Neutrophil (primary cell): ENCODE data around the gene KRT36.

Experiments used
- H3K27ac ChIP-seq: fragments of 200-600 bp; sonication (generic); 2 replicates; pipeline ENCODE4 v1.5.1; 2016; ENCODE audit warnings: mild to moderate bottlenecking, moderate library complexity
- H3K27me3 ChIP-seq: fragments of 200-600 bp; sonication (generic); 2 replicates; pipeline ENCODE4 v1.6.0; 2016; ENCODE audit warnings: mild to moderate bottlenecking
- H3K36me3 ChIP-seq: fragments of 200-600 bp; sonication (generic); 2 replicates; pipeline ENCODE4 v1.5.1; 2017
- H3K4me1 ChIP-seq, 2 experiments: fragments of 200-600 bp in 1 of 2; sonication (generic) in 1 of 2; 1 replicate in 1 of 2; 2 replicates in 1 of 2; pipeline versions ENCODE4 v1.5.1 to v1.6.1; 2013 to 2016; ENCODE audit warnings: low read depth in 1 of 2, low read length in 1 of 2, mild to moderate bottlenecking in 1 of 2, moderate library complexity in 1 of 2; ENCODE audit not compliant: control insufficient read depth in 1 of 2, insufficient read depth in 1 of 2
- H3K4me3 ChIP-seq, 2 experiments: fragments of 200-600 bp in 1 of 2; sonication (generic) in 1 of 2; 1 replicate in 1 of 2; 2 replicates in 1 of 2; pipeline ENCODE4 v1.5.1; 2013 to 2016; ENCODE audit warnings: low read depth in 1 of 2, low read length in 1 of 2, mild to moderate bottlenecking in 1 of 2, moderate library complexity in 1 of 2
- H3K9me3 ChIP-seq: fragments of 200-600 bp; sonication (generic); 2 replicates; pipeline ENCODE4 v1.5.1; 2016
- CTCF ChIP-seq: fragments of 200-600 bp; sonication (generic); IDR thresholded peaks from 2 replicates; pipeline ENCODE4 v1.5.1; 2016; ENCODE audit warnings: antibody characterized with exemption

The KRT36 gene

DNA sequence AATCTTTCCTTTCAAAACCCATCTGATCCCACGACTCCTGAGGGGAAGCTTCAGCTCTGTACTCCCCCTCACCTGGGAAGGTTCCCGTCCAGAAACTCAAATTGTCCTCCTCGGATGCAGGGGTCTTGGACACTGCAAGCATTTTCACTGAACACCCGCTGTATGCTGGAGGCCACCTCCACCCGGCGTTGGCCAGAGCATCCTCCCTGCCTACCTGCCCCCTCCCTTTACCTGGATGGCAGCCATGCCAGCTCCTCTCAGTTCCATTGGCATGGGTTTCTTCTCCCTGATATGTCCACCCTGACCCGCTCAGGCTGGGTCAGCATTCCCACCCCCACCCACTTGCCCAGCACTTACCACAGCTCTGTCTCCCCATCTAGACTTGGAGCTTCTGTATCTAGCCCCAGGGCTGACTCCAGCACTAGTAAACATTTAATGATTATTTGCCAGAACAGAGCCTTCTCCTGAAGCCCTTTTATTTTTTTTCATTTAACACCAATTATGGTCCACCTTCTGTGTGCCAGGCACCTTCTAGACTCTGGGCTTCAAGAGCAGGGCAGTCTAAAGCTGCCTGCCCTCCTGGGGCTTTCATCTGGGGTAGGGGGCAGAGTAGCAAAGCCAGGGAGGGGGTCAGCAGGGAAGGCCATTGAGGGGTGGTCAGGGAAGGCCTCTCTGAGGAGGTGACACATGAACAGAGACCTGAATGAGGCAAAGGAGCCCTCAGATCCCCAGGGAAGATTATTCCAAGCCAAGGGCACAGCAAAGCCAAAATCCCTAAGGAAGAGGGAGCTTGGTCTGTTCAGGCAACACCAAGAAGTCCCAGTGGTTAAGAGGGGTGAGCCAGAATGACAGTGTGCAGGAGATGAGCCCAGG is 47.3 kb upstream of the KRT36 start:
- Histone ChIP-seq H3K9me3 (no peaks in the 10 kb centered on the region), H3K36me3 (no peaks in the 10 kb centered on the region), H3K4me3 (no peak overlapping the region), H3K27ac (no peak overlapping the region), H3K27me3 (peaks cover 64% of the 10 kb centered on the region), H3K4me1 (no peaks in the 10 kb centered on the region)
- TF ChIP-seq CTCF = no peak

GRCh38 chr17:41535764-41536481 is 46.2 kb upstream of the KRT36 start:
- Histone ChIP-seq H3K27me3 (peaks cover 66% of the 10 kb centered on the region), H3K36me3 (no peaks in the 10 kb centered on the region), H3K4me3 (no peak overlapping the region), H3K9me3 (no peaks in the 10 kb centered on the region), H3K27ac (no peak overlapping the region), H3K4me1 (no peaks in the 10 kb centered on the region)
- no peak for TF ChIP-seq CTCF

GRCh38 chr17:41534899-41535546 is 45.3 kb upstream of the KRT36 start:
- H3K27me3 ChIP-seq = peaks cover 75% of the 10 kb centered on the region
- H3K36me3 ChIP-seq = no peaks in the 10 kb centered on the region
- no peak overlapping the region for H3K27ac ChIP-seq
- H3K4me1 ChIP-seq = no peaks in the 10 kb centered on the region
- TF ChIP-seq CTCF = no peak
- no peaks in the 10 kb centered on the region for H3K9me3 ChIP-seq
- no peak overlapping the region for H3K4me3 ChIP-seq

DNA sequence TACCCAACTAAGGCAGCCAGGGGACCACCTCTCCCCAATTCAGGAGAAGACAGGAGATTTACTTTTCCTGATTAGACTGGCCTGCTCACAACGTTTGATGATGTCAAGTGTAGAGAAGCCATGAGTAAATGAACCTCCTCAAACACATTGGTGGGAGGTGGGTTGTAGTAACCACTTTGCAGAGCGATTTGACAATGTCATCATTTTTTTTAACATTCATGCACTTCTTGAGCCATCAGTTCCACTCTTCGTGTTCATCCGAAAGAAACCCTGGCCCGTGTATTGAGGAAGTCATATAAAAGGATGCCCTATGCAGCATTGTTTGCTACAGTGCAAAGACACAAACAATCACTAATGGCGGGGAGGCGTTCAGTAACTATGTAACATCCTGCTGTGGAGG is 43.9 kb upstream of the KRT36 start:
- Histone ChIP-seq H3K4me1 (no peaks in the 10 kb centered on the region), H3K9me3 (no peaks in the 10 kb centered on the region), H3K27me3 (peaks cover 90% of the 10 kb centered on the region), H3K36me3 (no peaks in the 10 kb centered on the region), H3K27ac (no peak overlapping the region), H3K4me3 (no peak overlapping the region)
- no peak for TF ChIP-seq CTCF

- no peaks in the 10 kb centered on the region for H3K9me3 ChIP-seq
- H3K4me1 ChIP-seq = peaks cover 0 to under 1% of the 10 kb centered on the region in 2 experiments
- H3K36me3 ChIP-seq = no peaks in the 10 kb centered on the region
- H3K27me3 ChIP-seq = peaks cover 95% of the 10 kb centered on the region
- TF ChIP-seq CTCF = no peak
- no peak overlapping the region for H3K27ac ChIP-seq
- no peak overlapping the region for H3K4me3 ChIP-seq
Observed at GRCh38 chr17:41532947-41533570, 43.3 kb upstream of the KRT36 start.
